HG02678 (cell line): ENCODE measurements around the gene CD7.
A peak's percentile ranks its signal among the peaks of the same experiment; 100 is the strongest.

ENCODE experiments used
- ATAC-seq: cut with Tn5 transposase; IDR thresholded peaks from one replicate; pipeline ENCODE4 v1.9.1; 2021; ENCODE audit warnings: mild to moderate bottlenecking, moderate library complexity; ENCODE audit not compliant: unreplicated experiment

The CD7 gene

GRCh38 chr17:82300707-82301270 is 16.6 kb downstream of the CD7 start:
- no peak for ATAC-seq

GRCh38 chr17:82300228-82300627 is 17.2 kb downstream of the CD7 start:
- no peak for ATAC-seq

- no peak for ATAC-seq
Measured at GRCh38 chr17:82299452-82299851, 18.0 kb downstream of the CD7 start.

- no peak for ATAC-seq
Measured at GRCh38 chr17:82298538-82299421, 18.6 kb downstream of the CD7 start.

- ATAC-seq = peak; percentile 59
Measured at GRCh38 chr17:82297714-82298537, 19.5 kb downstream of the CD7 start.

- no peak for ATAC-seq
Measured at GRCh38 chr17:82297280-82297713, 20.1 kb downstream of the CD7 start.

GRCh38 chr17:82296511-82297279 is 20.7 kb downstream of the CD7 start:
- no peak for ATAC-seq

GRCh38 chr17:82295472-82295814 is 22.0 kb downstream of the CD7 start:
- no peak for ATAC-seq

- no peak for ATAC-seq
Measured at GRCh38 chr17:82294064-82294773, 23.2 kb downstream of the CD7 start.

GRCh38 chr17:82292251-82293154 is 24.9 kb downstream of the CD7 start:
- peak; percentile 98 for ATAC-seq

GRCh38 chr17:82291582-82292250 is 25.7 kb downstream of the CD7 start:
- no peak for ATAC-seq

- no peak for ATAC-seq
Measured at GRCh38 chr17:82287868-82288801, 29.3 kb downstream of the CD7 start.

GRCh38 chr17:82287013-82287867 is 30.2 kb downstream of the CD7 start:
- no peak for ATAC-seq

- ATAC-seq = no peak
Measured at GRCh38 chr17:82285141-82285540, 32.3 kb downstream of the CD7 start.

GRCh38 chr17:82283208-82283749 is 34.1 kb downstream of the CD7 start:
- no peak for ATAC-seq
